Stimulated activated CD4-positive, alpha-beta T cell treated with anti-CD3 and anti-CD28 coated beads, TNF-alpha, amount 100 ng/mL, for 48 hours (primary cell): ENCODE measurements around the gene DENND4C.
"Not testable (repeated sequence)": the region's sequence is repeated elsewhere in the genome, so short reads cannot be mapped to it uniquely, and the experiment has no call there.

Source experiments
- DNase-seq, 3 donors: peaks; one replicate each; pipeline ENCODE4 v3.0.0-alpha.2; 2020; ENCODE audit warnings: low read depth in 3 of 3

The DENND4C gene

DNA sequence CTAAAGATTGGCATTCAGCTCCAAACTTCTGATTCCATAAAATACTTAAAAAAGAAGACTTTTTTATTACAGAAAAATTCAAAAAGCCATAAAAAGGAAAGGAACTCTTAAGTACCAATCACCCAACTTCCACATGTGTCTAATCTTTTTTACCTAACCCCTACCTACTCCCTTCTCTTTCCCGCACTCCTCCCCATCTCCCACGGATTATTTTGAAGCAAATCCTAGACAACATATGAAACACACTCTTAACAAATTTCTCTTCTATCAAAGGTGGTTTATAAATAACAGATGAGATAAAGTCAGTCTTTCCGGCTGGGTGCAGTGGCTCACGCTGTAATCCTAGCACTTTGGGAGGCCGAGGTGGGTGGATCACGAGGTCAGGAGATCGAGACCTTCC is 5.9 kb upstream of the DENND4C start:
- DNase-seq = no peak

GRCh38 chr9:19229595-19230354 is 718 bp upstream of the DENND4C start:
- peak in 1 of 3 donors; percentile 54 for DNase-seq

DNA sequence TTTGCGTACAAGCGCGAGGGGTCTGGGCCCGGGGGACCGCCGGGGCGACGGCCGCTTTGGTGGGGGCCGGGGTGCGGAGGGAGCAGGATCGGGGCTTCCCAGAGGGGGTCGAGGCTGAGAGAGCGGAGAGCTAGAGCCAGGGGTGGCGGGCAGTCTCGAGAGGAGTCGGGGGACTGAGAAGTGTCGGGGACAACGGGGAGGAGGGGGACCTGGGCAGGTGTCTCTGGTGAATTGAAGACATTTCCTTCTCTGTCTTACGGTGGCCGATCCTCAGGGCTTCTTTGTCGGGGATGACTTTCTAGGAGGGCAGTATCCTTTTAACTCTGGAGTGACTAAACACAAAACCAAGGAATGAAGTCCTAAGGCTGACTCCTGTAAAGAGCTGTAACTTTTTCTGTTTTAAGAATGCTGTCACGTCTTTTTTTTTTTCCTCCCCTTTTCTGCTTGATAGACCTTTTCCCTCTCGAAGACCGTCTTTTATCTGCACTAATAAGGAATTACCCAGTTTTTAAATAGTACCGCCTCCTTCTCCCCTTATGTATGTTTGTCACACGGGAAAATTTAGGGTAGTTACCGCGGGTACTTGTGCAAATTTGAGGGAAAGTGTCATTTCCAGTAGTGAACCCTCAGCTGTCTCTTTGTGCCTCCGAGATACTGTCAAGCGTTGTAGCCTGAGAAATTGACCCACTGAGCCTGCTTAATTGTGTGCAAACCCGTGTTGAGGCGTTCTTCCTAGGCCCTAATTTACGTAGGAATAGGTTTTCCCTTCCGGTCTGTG is 822 bp downstream of the DENND4C start:
- no peak for DNase-seq

DNA sequence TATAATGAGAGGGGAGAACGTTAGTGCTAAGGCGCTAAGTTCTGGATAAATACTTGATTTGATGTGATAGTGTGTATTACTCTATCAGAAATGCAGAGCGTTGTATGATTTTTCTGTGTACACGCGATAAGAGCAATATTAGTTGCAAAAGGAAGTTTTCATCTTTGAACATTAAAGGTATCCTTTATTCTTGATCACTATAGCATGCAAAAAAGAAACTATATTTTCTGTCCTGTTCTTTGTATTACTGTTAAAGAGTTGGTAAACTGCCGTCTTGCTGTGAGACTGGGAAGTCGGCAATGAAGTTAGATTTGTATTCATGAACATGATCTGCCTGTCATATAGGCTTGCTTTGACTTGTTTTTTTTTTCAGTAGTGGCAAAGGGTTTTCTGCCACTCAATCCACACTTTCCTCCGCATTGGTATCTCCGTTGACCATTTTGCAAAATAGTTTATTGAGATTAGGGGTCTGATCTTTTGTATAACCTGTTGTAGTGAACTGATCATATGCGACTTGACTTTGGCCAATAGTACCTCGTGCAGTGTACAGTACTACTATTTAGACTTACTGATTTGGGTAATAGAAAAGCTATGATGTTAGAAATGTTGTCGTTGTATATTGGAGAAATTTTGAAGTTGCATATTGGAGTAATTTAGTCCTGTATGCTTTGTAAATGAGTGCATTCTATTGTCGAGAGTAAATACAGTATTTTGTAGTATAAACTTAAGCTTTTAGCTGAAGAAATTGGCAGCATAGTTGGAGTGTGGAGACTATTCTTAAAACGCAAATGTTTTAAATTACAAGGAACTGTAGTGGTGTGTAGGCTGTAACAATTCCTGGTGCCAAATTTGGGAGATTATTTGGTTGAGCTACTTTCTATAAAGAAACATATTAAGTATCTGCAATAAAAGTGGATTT is 1.7 kb downstream of the DENND4C start:
- no peak for DNase-seq

GRCh38 chr9:19232823-19233194 is 2.3 kb downstream of the DENND4C start:
- DNase-seq = no peak

DNA sequence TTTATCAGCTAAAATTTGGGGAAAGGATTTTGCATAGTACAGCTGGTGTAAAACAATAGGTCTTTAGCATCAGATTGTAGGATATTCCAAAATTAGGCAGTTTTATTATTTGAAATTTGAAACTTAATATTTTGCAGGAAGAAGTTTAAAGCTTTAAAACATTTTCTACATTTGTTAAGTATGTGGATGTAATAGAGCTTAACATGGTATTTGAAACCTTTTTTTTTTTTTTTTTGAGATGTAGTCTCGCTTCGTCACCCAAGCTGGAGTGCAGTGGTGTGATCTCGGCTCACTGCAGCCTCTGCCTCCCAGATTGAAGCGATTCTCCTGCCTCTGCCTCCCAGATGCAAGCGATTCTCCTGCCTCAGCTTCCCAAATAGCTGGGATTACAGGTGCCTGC is 2.9 kb downstream of the DENND4C start:
- no peak for DNase-seq

GRCh38 chr9:19239955-19240354 is 9.5 kb downstream of the DENND4C start:
- no peak for DNase-seq

GRCh38 chr9:19241728-19242127 is 11.2 kb downstream of the DENND4C start:
- no peak for DNase-seq

GRCh38 chr9:19243366-19244033 is 13.0 kb downstream of the DENND4C start:
- no peak for DNase-seq

GRCh38 chr9:19246891-19247290 is 16.4 kb downstream of the DENND4C start:
- DNase-seq = no peak

- no peak for DNase-seq
Observed at GRCh38 chr9:19247420-19247819, 16.9 kb downstream of the DENND4C start.

GRCh38 chr9:19250346-19250745 is 19.9 kb downstream of the DENND4C start:
- DNase-seq = not testable (repeated sequence)

DNA sequence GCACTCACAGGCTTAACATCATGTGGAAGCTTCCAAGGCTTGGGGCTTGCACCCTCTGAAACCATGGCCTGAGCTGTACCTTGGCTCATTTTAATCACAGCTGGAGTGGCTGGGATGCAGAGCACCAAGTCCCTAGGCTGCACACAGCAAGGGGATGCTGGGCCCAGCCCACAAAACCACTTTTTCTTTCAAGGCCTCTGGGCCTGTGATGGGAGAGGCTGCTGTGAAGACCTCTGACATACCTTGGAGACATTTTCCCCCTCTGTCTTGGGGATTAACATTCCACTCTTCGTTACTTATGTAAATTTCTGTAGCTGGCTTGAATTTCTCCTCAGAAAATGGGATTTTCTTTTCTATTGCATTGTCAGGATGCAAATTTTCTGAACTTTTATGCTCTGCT is 20.7 kb downstream of the DENND4C start:
- not testable (repeated sequence) for DNase-seq

GRCh38 chr9:19251622-19252021 is 21.1 kb downstream of the DENND4C start:
- not testable (repeated sequence) for DNase-seq

DNA sequence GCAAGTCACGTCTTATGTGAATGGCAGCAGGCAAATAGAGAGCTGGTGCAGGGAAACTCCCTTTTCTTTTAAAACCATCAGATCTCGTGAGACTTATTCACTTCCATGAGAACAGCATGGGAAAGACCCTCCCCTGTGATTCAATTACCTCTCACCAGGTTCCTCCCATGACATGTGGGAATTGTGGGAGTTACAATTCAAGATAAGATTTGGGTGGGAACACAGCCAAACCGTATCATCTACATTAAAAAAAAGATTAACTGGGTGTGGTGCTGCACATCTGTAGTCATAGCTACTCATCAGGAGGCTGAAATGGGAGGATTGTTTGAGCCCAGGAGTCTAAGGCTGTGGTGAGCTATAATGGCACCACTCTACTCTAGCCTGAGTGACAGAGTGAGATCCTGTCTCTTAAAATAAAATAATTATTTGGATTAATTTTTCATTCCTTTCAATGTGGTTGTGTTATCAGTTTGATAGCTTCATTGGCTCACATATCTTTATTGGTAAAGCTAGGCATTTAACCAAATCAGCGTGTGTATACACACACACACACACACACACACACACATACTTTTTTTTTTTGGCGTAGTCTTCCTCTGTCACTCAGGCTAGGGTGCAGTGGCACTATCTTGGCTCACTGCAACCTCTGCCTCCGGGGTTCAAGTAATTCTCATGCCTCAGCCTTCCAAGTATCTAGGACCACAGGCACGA is 21.8 kb downstream of the DENND4C start:
- DNase-seq = no peak

DNA sequence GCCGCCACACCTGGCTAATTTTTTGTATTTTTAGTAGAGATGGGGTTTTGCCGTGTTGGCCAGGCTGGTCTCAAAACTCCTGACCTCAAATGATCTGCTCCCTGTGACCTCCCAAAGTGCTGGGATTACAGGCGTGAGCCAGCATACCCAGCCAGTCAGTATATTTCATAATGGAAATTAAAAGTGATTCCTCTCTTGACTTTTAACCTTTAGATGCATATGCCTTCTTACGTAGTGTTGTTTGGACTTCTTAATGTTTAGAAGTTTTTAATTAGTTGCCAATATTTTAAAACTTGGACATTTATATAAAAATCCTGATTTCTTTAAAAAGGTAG is 22.4 kb downstream of the DENND4C start:
- no peak for DNase-seq

DNA sequence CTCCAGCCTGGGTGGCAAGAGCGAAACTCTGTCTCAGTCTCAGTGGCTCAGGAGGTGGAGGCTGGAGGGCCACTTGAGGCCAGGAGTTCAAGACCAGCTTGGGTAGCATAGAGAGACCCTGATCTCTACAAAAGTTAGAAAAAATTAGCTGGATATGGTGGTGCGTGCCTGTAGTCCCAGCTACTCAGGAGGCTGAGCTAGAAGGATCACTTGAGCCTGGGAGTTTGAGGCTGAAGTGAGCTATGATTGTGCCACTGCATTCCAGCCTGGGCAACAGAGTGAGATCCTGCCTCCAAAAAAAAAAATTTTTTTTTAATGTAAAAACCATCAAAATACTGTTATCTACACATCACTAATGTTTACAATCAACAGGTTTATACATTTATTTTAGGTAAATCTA is 24.6 kb downstream of the DENND4C start:
- DNase-seq = no peak

DNA sequence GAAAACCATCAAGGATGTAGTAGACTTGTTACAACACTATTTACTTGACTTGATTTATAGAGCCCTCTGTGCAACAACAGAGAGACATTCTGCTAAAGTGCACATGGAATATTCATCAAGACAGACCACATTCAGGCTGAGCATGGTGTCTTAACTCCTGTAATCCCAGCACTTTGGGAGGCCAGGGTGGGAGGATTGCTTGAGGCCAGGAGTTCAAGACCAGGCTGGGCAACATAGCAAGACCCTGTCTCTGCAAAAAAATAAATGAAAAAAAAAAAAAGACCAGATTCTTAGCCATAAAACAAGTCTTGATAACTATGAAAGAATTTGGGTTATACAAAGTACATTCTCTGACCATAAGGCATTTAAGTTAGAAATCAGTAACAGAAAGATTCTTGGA is 25.3 kb downstream of the DENND4C start:
- DNase-seq = no peak

GRCh38 chr9:19259665-19260255 is 29.3 kb downstream of the DENND4C start:
- DNase-seq = not testable (repeated sequence)

GRCh38 chr9:19265602-19266001 is 35.1 kb downstream of the DENND4C start:
- DNase-seq = not testable (repeated sequence)
